Osteoblast (primary cell): ENCODE results near the gene GGCX. TPM values are rescaled to one million over a fixed set of nuclear protein-coding genes. Genes with fewer than 3 reads are reported as not detected.

Experiments
- DNase-seq: peaks from one replicate; pipeline ENCODE4 v3.0.0; 2011; ENCODE audit warnings: low spot score, mixed read lengths; ENCODE audit not compliant: insufficient read length; ENCODE audit errors: missing footprints
- H2AFZ ChIP-seq: 2 replicates; pipeline ENCODE4 v1.6.0; 2011; ENCODE audit warnings: mild to moderate bottlenecking, low read length
- H3K27ac ChIP-seq: 2 replicates; pipeline ENCODE4 v1.5.1; 2011; ENCODE audit warnings: mild to moderate bottlenecking, low read depth, low read length, moderate library complexity
- H3K27me3 ChIP-seq: 2 replicates; pipeline ENCODE4 v1.6.0; 2012; ENCODE audit warnings: mild to moderate bottlenecking, control low read depth, inconsistent platforms, low read length, moderate library complexity; ENCODE audit not compliant: insufficient read depth
- H3K36me3 ChIP-seq: 2 replicates; pipeline ENCODE4 v1.5.1; 2011; ENCODE audit warnings: mild to moderate bottlenecking, low read length, control low read depth, moderate library complexity; ENCODE audit not compliant: insufficient read depth
- H3K4me1 ChIP-seq: 2 replicates; pipeline ENCODE4 v1.5.1; 2011; ENCODE audit warnings: mild to moderate bottlenecking, low read length, control low read depth, moderate library complexity; ENCODE audit not compliant: insufficient read depth
- H3K4me2 ChIP-seq: 2 replicates; pipeline ENCODE4 v1.6.0; 2011; ENCODE audit warnings: mild to moderate bottlenecking, low read length; ENCODE audit not compliant: insufficient read depth
- H3K4me3 ChIP-seq: fragments of 200-600 bp; sonication (generic); 3 replicates; pipeline ENCODE4 v1.5.1; 2012; ENCODE audit warnings: mild to moderate bottlenecking, low read length, inconsistent platforms; ENCODE audit not compliant: insufficient read depth
- H3K79me2 ChIP-seq: 2 replicates; pipeline ENCODE4 v1.6.0; 2012; ENCODE audit warnings: mild to moderate bottlenecking, low read length, control low read depth, inconsistent platforms; ENCODE audit not compliant: insufficient read depth
- H3K9me3 ChIP-seq: 2 replicates; pipeline ENCODE4 v1.5.1; 2011; ENCODE audit warnings: low read depth, low read length, control low read depth
- H4K20me1 ChIP-seq: 2 replicates; pipeline ENCODE4 v1.6.0; 2012; ENCODE audit warnings: mild to moderate bottlenecking, low read length, control low read depth; ENCODE audit not compliant: insufficient read depth
- CTCF ChIP-seq: IDR thresholded peaks from 2 replicates; pipeline ENCODE4 v1.5.1; 2011; ENCODE audit warnings: mild to moderate bottlenecking, low read depth, low read length, moderate library complexity; ENCODE audit errors: extremely low read depth
- total RNA-seq: library from RNA; depleted of rRNA; stranded (reverse); fragments of >200 nt; gene quantifications from 2 replicates; pipeline ENCODE4 v1.2.3, GENCODE V29; 2012

The GGCX gene
- 40.9 and 52.5 TPM in 2 replicates for total RNA-seq

DNA sequence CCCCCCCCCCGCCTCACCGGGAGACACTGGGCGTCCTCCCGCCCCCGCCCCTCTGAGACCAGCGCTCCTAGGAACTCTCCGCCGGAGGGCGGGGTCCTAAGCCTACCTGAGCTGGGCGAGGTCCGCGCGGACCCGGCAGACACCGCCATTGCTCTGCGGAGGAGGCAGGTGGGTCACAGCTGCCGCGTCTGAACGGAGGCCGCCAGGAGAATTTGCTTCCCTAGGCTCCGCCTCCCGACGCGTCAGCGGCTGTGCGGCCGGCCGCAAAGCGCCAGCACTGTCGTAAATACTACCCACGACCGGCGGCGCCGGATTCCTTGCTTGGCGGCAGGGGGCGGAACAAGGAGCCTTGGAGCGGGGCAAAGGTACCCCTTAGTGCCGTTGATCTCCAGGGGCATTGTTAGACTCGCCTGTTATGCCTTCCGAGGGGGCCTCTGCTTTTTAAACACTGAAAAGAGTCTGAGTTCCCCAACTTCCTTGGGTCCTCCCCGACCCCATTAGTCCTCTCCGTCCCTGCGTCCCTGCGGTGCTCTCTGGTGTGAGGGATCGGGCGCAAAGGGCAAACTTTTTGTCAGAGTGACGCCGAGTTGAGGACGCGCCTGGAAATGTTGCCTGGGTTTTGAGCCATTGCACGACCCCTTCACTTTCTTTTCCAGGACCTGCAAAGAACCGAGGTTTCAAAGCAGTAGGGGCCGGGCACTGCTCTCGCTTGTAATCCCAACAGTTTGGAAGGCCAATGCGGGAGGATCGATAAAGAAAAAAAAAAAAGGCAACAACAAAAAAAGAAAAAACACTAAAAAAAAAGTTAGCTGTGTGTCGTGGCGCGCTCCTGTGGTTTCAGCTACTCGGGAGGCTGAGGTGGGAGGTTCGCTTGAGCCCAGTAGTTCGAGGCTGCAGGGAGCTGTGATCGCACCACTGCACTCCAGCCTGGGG, at the start of gene GGCX:
GGCX (minus strand) TSS at position 214 of the 933 bp plus-strand sequence; CDS start at position 149, 65 bp downstream.
- H4K20me1 ChIP-seq, result peaks cover 13% of the 10 kb centered on the region
- H3K27me3 ChIP-seq, result no peaks in the 10 kb centered on the region
- H3K4me1 ChIP-seq, result peaks cover 12% of the 10 kb centered on the region
- peak within 1 kb of the TSS; percentile 72 for H3K27ac ChIP-seq
- peak within 1 kb of the TSS; percentile 97 for H3K4me2 ChIP-seq
- H2AFZ ChIP-seq, result peak within 1 kb of the TSS; percentile 100
- TF ChIP-seq CTCF, result no peak
- H3K36me3 ChIP-seq, result peaks cover 21% of the 10 kb centered on the region
- peaks cover 44% of the 10 kb centered on the region for H3K79me2 ChIP-seq
- H3K4me3 ChIP-seq, result peak within 1 kb of the TSS; percentile 98
- DNase-seq, result peak; percentile 98
- H3K9me3 ChIP-seq, result no peaks in the 10 kb centered on the region

- peak; percentile 57 for DNase-seq
- no peak for TF ChIP-seq CTCF
- peaks cover 54% of the 10 kb centered on the region for H3K79me2 ChIP-seq
- H4K20me1 ChIP-seq, result peaks cover 6% of the 10 kb centered on the region
- H3K4me1 ChIP-seq, result peaks cover 43% of the 10 kb centered on the region
- H3K27me3 ChIP-seq, result no peaks in the 10 kb centered on the region
- no peak overlapping the region for H2AFZ ChIP-seq
- peak overlapping the region; percentile 80 for H3K27ac ChIP-seq
- no peak overlapping the region for H3K4me3 ChIP-seq
- no peak overlapping the region for H3K4me2 ChIP-seq
- peaks cover 29% of the 10 kb centered on the region for H3K36me3 ChIP-seq
- no peaks in the 10 kb centered on the region for H3K9me3 ChIP-seq
Measured at GRCh38 chr2:85607268-85608215, 46.2 kb upstream of the GGCX start.

- no peaks in the 10 kb centered on the region for H3K27me3 ChIP-seq
- no peak for TF ChIP-seq CTCF
- H3K79me2 ChIP-seq, result peaks cover 53% of the 10 kb centered on the region
- H3K36me3 ChIP-seq, result peaks cover 29% of the 10 kb centered on the region
- no peak overlapping the region for H2AFZ ChIP-seq
- peak overlapping the region; percentile 12 for H3K4me3 ChIP-seq
- H3K27ac ChIP-seq, result peak overlapping the region; percentile 80
- DNase-seq, result no peak
- peaks cover 8% of the 10 kb centered on the region for H4K20me1 ChIP-seq
- H3K4me2 ChIP-seq, result peak overlapping the region; percentile 73
- peaks cover 47% of the 10 kb centered on the region for H3K4me1 ChIP-seq
- H3K9me3 ChIP-seq, result no peaks in the 10 kb centered on the region
Measured at GRCh38 chr2:85606116-85606455, 44.8 kb upstream of the GGCX start.
